ENCODE data around the gene GRIK4. TPM values are rescaled to one million over a fixed set of nuclear protein-coding genes. Genes with fewer than 3 reads are reported as not detected.
A peak's percentile ranks its signal among the peaks of the same experiment; 100 is the strongest.

Gene GRIK4
- total and polyA plus RNA-seq, 12 donors = 0.33 to 4.8 (median 3.0) TPM

DNA sequence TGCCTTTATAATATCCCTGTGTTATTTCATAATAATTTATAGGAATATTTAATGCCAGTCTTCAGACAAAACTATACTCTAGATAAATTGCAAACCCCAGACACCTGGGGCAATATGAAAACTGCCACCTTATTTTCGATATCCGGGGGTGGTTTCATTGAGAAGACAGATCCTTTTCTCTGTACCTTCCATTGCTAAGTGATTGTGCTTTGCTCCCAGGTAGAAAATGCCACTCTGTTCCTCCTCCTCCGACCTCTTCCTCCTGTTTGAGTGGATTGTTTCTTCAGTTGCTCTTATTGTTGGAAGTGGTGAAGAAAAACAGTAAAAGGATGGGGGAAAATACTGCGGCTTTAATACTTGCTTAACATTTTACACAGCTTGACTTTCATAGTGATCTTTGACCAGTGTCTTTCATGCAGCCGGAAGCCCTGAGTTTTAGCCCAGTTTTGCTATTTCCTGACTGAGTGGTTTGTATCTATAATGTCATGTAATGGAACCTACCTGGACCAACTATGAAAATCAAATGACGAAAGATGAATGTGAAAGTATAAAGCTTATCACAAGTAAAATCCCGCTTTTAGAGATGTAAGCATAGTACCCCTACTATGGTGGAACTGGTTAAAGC is 5.6 kb upstream of the GRIK4 start:
- WGBS, 4 donors = 84 to 89% (median 85%) methylated on average over 7 of the region's 7 CpGs
- Histone ChIP-seq H3K4me3 (no peak overlapping the region), H3K4me1 (replicated peaks in 1 of 2) (peaks cover 0 to 5% of the 10 kb centered on the region in 2 donors), H3K9me3 (replicated peaks in 1 of 3) (no peaks in the 10 kb centered on the region), H3K27ac (no peak overlapping the region), H3K36me3 (replicated peaks in 1 of 2) (no peaks in the 10 kb centered on the region), H3K27me3 (peaks cover 10% of the 10 kb centered on the region)
- intact Hi-C loops (cut with DNase I) = no loop called here
- TF ChIP-seq, protein P1, sequence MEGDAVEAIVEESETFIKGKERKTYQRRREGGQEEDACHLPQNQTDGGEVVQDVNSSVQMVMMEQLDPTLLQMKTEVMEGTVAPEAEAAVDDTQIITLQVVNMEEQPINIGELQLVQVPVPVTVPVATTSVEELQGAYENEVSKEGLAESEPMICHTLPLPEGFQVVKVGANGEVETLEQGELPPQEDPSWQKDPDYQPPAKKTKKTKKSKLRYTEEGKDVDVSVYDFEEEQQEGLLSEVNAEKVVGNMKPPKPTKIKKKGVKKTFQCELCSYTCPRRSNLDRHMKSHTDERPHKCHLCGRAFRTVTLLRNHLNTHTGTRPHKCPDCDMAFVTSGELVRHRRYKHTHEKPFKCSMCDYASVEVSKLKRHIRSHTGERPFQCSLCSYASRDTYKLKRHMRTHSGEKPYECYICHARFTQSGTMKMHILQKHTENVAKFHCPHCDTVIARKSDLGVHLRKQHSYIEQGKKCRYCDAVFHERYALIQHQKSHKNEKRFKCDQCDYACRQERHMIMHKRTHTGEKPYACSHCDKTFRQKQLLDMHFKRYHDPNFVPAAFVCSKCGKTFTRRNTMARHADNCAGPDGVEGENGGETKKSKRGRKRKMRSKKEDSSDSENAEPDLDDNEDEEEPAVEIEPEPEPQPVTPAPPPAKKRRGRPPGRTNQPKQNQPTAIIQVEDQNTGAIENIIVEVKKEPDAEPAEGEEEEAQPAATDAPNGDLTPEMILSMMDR (IDR thresholded peaks at IDR 0.05) = no peak
- TF ChIP-seq POLR2A (IDR thresholded peaks at IDR 0.05) = no peak
- no peak for DNase-seq

DNA sequence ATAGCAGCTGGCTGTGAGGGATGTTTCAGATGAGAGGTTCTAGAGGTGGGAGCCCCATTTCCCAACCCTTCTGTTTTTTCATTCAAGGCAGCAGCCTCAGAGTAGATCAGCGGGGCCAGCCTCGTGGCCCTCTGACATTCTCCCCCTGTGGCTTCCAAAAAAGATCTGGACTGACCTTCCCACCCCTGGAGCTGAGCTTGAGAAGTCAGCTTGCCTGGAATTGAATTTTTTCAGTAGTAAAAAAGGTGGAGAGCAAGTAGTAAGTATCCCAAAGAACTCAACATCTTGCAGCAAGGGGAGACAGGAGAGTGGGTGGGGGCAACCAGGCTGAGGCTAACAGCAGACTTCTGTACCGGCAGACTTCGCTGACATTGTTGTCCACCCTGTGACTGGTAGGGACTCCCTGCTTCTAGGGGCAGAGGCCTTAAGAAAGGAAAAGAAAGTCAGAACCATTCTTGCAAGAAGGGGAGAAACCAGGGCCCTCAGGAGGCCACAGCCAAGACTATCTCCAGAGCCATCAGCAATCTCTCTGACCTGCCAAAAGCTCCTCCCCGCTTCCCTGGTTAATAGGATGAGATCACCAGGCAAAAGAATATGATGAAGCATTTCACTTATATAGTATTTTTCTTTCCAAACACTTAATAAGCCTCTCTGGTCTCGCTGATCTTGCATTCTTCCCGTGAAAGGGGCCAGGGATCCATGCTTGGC is 2.0 kb upstream of the GRIK4 start:
- peaks cover 0 to 5% of the 10 kb centered on the region in 2 donors for H3K4me1 ChIP-seq (replicated peaks in 1 of 2)
- peaks cover 10% of the 10 kb centered on the region for H3K27me3 ChIP-seq
- H3K9me3 ChIP-seq (replicated peaks in 1 of 3) = no peaks in the 10 kb centered on the region
- TF ChIP-seq POLR2A (IDR thresholded peaks at IDR 0.05) = no peak
- TF ChIP-seq, protein P1 (IDR thresholded peaks at IDR 0.05) = no peak
- DNase-seq = peak in 2 of 7 donors; percentile 9 to 38
- no peaks in the 10 kb centered on the region for H3K36me3 ChIP-seq (replicated peaks in 1 of 2)
- no peak overlapping the region for H3K27ac ChIP-seq
- no peak overlapping the region for H3K4me3 ChIP-seq
- intact Hi-C loops (cut with DNase I) = loop anchor here (2.0 to 10.0 kb wide), 6 partner anchors 175 to 685 kb away; no protein-coding TSS in a partner anchor
- 70 to 84% (median 82%) methylated on average over 7 of the region's 7 CpGs for WGBS, 4 donors

DNA sequence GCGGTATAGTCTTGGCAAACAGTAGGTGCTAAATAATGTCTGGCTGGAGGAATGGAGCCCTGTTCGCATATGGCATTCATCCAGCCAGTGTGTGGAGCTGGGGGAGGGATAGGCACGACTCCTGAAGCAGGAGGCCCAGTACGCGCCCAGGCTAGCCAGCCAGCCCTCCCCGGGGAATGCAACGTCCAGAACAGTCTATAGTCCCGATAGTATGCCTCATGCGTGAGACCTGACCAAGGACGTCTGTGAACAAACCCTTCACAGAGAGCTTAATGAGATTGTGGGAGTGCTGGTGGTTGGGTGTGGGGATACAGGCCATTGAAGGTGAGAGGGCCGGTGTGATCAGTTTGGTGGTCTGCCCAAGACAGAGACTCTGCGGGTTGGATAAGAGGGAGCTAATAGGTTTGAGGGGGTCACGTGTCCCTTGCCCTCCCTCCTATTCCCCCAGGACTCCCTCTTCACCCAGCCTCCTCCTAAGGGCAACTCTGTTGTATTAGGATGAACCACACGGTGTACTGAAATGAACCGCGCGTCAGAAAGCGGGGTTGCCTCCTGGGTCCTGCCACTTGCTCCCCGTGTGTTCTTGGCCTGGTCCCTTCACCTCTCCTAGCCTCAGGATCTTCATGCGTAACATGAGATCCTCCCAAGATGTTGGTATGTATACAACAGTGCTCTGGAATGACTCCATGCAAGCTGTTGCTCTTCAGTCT is 987 bp upstream of the GRIK4 start:
- H3K4me3 ChIP-seq = no peak overlapping the region
- H3K4me1 ChIP-seq (replicated peaks in 1 of 2) = peaks cover 0 to 5% of the 10 kb centered on the region in 2 donors
- DNase-seq = peak in 2 of 7 donors; percentile 13 to 57
- peaks cover 3% of the 10 kb centered on the region for H3K27me3 ChIP-seq
- H3K36me3 ChIP-seq (replicated peaks in 1 of 2) = no peaks in the 10 kb centered on the region
- intact Hi-C loops (cut with DNase I) = loop anchor here (2.0 to 10.0 kb wide), 6 partner anchors 174 to 684 kb away; no protein-coding TSS in a partner anchor
- no peak overlapping the region for H3K27ac ChIP-seq
- TF ChIP-seq POLR2A (IDR thresholded peaks at IDR 0.05) = no peak
- TF ChIP-seq, protein P1 (IDR thresholded peaks at IDR 0.05) = no peak
- 53 to 67% (median 62%) methylated on average over 14 to 20 of the region's 20 CpGs for WGBS, 4 donors
- no peaks in the 10 kb centered on the region for H3K9me3 ChIP-seq (replicated peaks in 1 of 3)
